ENCODE measurements around the gene ABL1.

Gene ABL1

DNA sequence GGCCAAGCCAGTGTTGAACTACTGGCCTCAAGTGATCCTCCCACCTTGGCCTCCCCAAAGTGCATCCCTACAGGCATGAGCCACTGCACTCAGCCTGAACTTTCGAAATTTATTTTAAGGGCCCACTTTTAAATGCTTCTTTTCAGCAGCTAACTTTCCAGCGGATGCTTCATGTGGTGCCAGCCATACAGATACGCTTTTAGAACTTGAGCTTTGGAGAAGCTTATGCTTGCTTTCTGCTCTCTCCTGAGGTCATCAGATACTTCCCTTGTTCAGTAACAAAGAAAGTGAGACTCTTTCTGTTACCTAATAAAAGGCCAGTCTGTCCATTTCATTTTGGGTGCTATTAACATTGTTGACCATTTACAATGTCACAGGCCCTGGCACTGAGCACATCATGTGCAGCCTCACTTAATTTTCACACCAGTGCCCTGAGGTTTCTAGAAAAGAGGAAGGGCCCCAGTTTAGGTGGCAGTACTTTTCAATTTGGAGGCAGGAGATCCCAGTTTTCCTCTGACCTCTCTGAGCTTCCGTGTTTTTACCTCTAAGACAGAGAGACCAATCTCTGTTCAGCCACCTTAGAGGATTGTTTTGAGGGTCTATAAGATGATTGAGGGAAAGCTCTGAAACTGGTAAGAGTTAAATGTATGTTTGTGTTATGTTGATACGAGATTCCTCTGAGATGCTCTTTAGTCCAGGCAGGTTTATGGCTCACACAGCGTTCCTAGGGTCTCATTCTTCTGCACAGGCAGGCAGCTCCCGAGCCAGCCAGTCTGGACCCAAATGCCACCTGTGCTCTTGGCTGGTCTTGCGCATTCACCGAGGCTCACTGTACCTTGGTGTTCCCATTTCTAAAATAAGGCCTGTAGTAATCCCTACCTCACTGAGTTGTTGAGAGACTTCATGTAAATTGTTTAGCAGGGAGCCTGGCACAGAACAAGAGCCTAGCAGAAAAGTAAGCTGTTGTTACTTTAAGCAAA, 4.4 kb downstream of the ABL1 start:
- H3K4me3 ChIP-seq (ENCODE audit: low read depth, low read length): no peak overlapping the region
- TF ChIP-seq, protein P1, sequence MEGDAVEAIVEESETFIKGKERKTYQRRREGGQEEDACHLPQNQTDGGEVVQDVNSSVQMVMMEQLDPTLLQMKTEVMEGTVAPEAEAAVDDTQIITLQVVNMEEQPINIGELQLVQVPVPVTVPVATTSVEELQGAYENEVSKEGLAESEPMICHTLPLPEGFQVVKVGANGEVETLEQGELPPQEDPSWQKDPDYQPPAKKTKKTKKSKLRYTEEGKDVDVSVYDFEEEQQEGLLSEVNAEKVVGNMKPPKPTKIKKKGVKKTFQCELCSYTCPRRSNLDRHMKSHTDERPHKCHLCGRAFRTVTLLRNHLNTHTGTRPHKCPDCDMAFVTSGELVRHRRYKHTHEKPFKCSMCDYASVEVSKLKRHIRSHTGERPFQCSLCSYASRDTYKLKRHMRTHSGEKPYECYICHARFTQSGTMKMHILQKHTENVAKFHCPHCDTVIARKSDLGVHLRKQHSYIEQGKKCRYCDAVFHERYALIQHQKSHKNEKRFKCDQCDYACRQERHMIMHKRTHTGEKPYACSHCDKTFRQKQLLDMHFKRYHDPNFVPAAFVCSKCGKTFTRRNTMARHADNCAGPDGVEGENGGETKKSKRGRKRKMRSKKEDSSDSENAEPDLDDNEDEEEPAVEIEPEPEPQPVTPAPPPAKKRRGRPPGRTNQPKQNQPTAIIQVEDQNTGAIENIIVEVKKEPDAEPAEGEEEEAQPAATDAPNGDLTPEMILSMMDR (IDR thresholded peaks at IDR 0.05; ENCODE audit: borderline replicate concordance, insufficient read depth, low read depth, low read length): no peak

DNA sequence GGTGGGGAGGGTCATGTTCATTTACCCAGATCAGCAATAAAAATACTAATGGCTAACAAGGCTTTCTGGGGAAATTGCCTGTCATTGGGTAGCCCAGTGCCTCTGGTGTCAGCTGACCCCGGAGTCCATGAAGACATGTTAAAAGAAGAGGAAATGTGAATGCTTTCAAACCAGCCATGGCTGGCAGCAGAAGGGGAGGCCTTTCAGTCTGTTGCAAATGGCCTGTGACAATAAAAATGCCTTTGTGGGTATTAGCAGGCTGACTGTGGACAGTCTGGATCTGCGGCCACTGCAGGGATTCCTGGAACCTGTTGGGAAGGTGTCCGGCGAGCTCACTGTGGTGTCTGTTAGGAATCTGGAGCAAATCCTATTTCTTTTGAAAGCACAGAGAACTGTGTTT, 7.5 kb downstream of the ABL1 start:
- H3K4me3 ChIP-seq (ENCODE audit: low read depth, low read length): no peak overlapping the region
- TF ChIP-seq, protein P1 (IDR thresholded peaks at IDR 0.05; ENCODE audit: borderline replicate concordance, insufficient read depth, low read depth, low read length): no peak

DNA sequence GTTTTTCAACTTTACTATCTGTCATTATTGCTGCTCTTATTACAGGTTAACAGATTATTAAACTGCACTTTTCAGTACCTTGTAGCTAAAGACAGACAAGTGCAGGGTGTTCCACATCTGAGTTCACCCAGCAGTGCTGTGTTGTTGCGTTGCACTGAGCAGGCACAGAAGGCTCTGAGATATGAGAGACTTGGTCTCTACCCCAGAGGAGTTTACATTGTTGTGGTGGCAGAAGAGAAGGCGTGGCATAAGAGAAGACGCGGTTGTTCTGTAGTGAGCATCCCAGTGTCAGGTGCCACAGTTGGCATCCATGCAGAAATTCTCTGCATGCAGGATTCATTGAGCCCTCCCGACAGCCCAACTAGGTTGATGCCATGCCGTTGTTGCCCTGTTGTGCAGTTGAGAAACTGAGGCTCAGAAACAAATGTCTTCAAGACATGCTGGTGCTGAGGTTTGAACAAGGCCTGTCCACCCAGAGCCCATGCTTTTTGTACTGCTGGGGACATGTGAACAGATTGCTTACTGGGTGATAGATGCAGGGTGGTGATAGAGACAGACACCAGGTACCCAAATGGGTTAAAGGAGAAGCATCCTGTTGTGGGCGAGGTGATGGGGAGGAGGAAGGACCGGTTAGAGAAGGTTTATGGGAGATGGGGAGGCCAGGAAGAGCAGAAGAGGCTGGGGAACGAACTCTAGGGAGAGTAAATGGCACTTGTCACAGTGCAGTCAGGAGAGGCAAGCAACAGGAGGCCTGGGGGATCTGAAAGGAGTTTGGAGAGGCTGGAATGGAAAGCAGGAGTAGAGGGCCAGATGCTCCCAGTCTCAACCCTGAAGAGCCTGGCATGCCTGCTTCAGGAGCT, 8.2 kb downstream of the ABL1 start:
- TF ChIP-seq, protein P1 (IDR thresholded peaks at IDR 0.05; ENCODE audit: borderline replicate concordance, insufficient read depth, low read depth, low read length): no peak
- no peak overlapping the region for H3K4me3 ChIP-seq (ENCODE audit: low read depth, low read length)

DNA sequence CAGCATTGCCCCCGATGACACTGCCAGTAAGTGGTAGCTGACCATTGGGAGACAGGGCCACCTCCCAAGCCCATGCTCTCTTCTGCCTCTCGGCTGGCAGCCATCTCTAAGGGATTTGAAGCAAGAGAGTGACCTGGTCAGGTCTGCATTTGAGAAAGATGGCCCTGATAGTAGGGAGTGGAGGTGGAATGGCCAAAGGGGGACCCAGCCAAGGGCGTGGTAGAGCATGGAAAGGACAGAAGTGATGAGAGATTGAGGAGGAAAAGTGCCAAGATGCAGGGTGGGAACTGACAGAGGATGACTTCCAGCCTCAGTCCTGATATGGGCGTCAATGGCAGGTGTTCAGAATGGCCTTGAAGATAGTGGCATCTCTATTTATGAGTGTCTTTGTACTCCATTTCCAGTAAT, 9.0 kb downstream of the ABL1 start:
- no peak overlapping the region for H3K4me3 ChIP-seq (ENCODE audit: low read depth, low read length)
- TF ChIP-seq, protein P1 (IDR thresholded peaks at IDR 0.05; ENCODE audit: borderline replicate concordance, insufficient read depth, low read depth, low read length): no peak

DNA sequence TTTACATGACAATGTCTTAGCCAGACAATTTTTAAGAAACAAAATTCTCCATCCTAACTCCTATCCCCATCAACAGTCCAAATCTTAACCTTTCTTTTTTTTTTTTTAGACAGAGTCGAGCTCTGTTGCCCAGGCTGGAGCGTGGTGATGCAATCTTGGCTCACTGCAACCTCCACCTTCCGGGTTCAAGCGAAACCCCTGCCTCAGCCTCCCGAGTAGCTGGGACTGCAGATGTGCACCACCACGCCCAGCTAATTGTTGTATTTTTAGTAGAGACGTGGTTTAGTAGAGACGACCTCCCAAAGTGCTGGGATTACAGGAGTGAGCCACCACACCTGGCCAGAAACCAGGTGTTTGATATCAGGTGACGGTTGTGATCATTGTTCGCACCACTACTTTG, 10.2 kb downstream of the ABL1 start:
- H3K4me3 ChIP-seq (ENCODE audit: low read depth, low read length): no peak overlapping the region
- TF ChIP-seq, protein P1 (IDR thresholded peaks at IDR 0.05; ENCODE audit: borderline replicate concordance, insufficient read depth, low read depth, low read length): no peak

DNA sequence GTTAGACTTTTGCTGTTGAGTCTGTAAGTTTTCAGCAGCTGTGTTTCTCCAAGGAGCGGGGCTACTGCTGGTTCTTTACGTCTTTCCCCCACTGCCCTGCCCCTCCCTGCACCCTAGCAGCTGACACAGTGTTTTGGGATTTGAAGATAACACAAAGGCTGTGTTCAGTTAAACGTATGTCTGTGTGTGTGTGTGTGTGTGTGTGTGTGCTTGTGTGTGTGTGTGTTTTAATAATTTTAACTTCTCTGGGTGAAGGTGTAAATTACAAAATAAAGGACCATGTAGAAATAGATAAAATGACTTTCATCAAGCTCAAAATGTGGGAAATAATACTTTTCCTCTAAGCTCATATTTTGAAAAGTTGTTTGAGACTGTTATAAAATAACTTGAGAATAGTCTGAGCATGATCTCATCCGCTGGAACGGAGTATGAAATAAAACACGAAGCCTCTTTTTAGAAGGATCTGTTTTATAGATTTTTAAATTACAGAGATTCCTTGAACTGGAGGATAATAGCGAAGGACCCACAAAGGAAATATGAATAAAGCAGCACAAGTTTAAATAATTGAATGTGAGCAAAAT, 10.9 kb downstream of the ABL1 start:
- TF ChIP-seq, protein P1 (IDR thresholded peaks at IDR 0.05; ENCODE audit: borderline replicate concordance, insufficient read depth, low read depth, low read length): no peak
- H3K4me3 ChIP-seq (ENCODE audit: low read depth, low read length): no peak overlapping the region
